Osteoblast (primary cell): ENCODE measurements around the gene IGF2BP2. TPM values are rescaled to one million over a fixed set of nuclear protein-coding genes. Genes with fewer than 3 reads are reported as not detected.
"Not testable (repeated sequence)": the region's sequence is repeated elsewhere in the genome, so short reads cannot be mapped to it uniquely, and the experiment has no call there.

ENCODE experiments used
- DNase-seq: peaks from one replicate; pipeline ENCODE4 v3.0.0; 2011; ENCODE audit warnings: low spot score, mixed read lengths; ENCODE audit not compliant: insufficient read length; ENCODE audit errors: missing footprints
- H2AFZ ChIP-seq: 2 replicates; pipeline ENCODE4 v1.6.0; 2011; ENCODE audit warnings: mild to moderate bottlenecking, low read length
- H3K27ac ChIP-seq: 2 replicates; pipeline ENCODE4 v1.5.1; 2011; ENCODE audit warnings: mild to moderate bottlenecking, low read depth, low read length, moderate library complexity
- H3K27me3 ChIP-seq: 2 replicates; pipeline ENCODE4 v1.6.0; 2012; ENCODE audit warnings: mild to moderate bottlenecking, control low read depth, inconsistent platforms, low read length, moderate library complexity; ENCODE audit not compliant: insufficient read depth
- H3K36me3 ChIP-seq: 2 replicates; pipeline ENCODE4 v1.5.1; 2011; ENCODE audit warnings: mild to moderate bottlenecking, low read length, control low read depth, moderate library complexity; ENCODE audit not compliant: insufficient read depth
- H3K4me1 ChIP-seq: 2 replicates; pipeline ENCODE4 v1.5.1; 2011; ENCODE audit warnings: mild to moderate bottlenecking, low read length, control low read depth, moderate library complexity; ENCODE audit not compliant: insufficient read depth
- H3K4me2 ChIP-seq: 2 replicates; pipeline ENCODE4 v1.6.0; 2011; ENCODE audit warnings: mild to moderate bottlenecking, low read length; ENCODE audit not compliant: insufficient read depth
- H3K4me3 ChIP-seq: fragments of 200-600 bp; sonication (generic); 3 replicates; pipeline ENCODE4 v1.5.1; 2012; ENCODE audit warnings: mild to moderate bottlenecking, low read length, inconsistent platforms; ENCODE audit not compliant: insufficient read depth
- H3K79me2 ChIP-seq: 2 replicates; pipeline ENCODE4 v1.6.0; 2012; ENCODE audit warnings: mild to moderate bottlenecking, low read length, control low read depth, inconsistent platforms; ENCODE audit not compliant: insufficient read depth
- H3K9me3 ChIP-seq: 2 replicates; pipeline ENCODE4 v1.5.1; 2011; ENCODE audit warnings: low read depth, low read length, control low read depth
- H4K20me1 ChIP-seq: 2 replicates; pipeline ENCODE4 v1.6.0; 2012; ENCODE audit warnings: mild to moderate bottlenecking, low read length, control low read depth; ENCODE audit not compliant: insufficient read depth
- CTCF ChIP-seq: IDR thresholded peaks from 2 replicates; pipeline ENCODE4 v1.5.1; 2011; ENCODE audit warnings: mild to moderate bottlenecking, low read depth, low read length, moderate library complexity; ENCODE audit errors: extremely low read depth
- total RNA-seq: library from RNA; depleted of rRNA; stranded (reverse); fragments of >200 nt; gene quantifications from 2 replicates; pipeline ENCODE4 v1.2.3, GENCODE V29; 2012

Gene IGF2BP2
- total RNA-seq, 1 donor = 81.8 TPM

GRCh38 chr3:185667574-185667973, 157.3 kb downstream of the IGF2BP2 start:
- no peaks in the 10 kb centered on the region for H3K4me1 ChIP-seq
- no peaks in the 10 kb centered on the region for H3K27me3 ChIP-seq
- no peaks in the 10 kb centered on the region for H3K9me3 ChIP-seq
- no peaks in the 10 kb centered on the region for H3K79me2 ChIP-seq
- no peak for DNase-seq
- no peak overlapping the region for H3K4me3 ChIP-seq
- TF ChIP-seq CTCF = no peak
- peaks cover 24% of the 10 kb centered on the region for H3K36me3 ChIP-seq
- H3K4me2 ChIP-seq = no peak overlapping the region
- H2AFZ ChIP-seq = no peak overlapping the region
- no peaks in the 10 kb centered on the region for H4K20me1 ChIP-seq
- H3K27ac ChIP-seq = no peak overlapping the region

GRCh38 chr3:185663929-185664328, 160.9 kb downstream of the IGF2BP2 start:
- no peak for DNase-seq
- Histone ChIP-seq H3K4me3 (no peak overlapping the region), H2AFZ (no peak overlapping the region), H3K79me2 (peaks cover 4% of the 10 kb centered on the region), H3K36me3 (no peaks in the 10 kb centered on the region), H4K20me1 (no peaks in the 10 kb centered on the region), H3K4me2 (no peak overlapping the region), H3K4me1 (peaks cover 19% of the 10 kb centered on the region), H3K27ac (no peak overlapping the region), H3K27me3 (no peaks in the 10 kb centered on the region), H3K9me3 (no peaks in the 10 kb centered on the region)
- TF ChIP-seq CTCF = no peak

GRCh38 chr3:185661772-185662171, 163.1 kb downstream of the IGF2BP2 start:
- Histone ChIP-seq H3K4me1 (peaks cover 40% of the 10 kb centered on the region), H4K20me1 (no peaks in the 10 kb centered on the region), H3K79me2 (peaks cover 4% of the 10 kb centered on the region), H3K27me3 (no peaks in the 10 kb centered on the region), H2AFZ (no peak overlapping the region), H3K9me3 (no peaks in the 10 kb centered on the region), H3K4me3 (no peak overlapping the region), H3K27ac (no peak overlapping the region), H3K4me2 (no peak overlapping the region), H3K36me3 (peaks cover 14% of the 10 kb centered on the region)
- no peak for DNase-seq
- no peak for TF ChIP-seq CTCF

GRCh38 chr3:185661296-185661695, 163.5 kb downstream of the IGF2BP2 start:
- not testable (repeated sequence) for H3K4me3 ChIP-seq, H3K4me2 ChIP-seq, H3K27ac ChIP-seq, H3K9me3 ChIP-seq, H3K79me2 ChIP-seq, DNase-seq, H3K27me3 ChIP-seq, H4K20me1 ChIP-seq, H2AFZ ChIP-seq
- H3K4me1 ChIP-seq = peaks cover 43% of the 10 kb centered on the region
- peaks cover 14% of the 10 kb centered on the region for H3K36me3 ChIP-seq
